IMR-90 (cell line): ENCODE data around the gene CCDC171.

ENCODE experiments used
- BHLHE40 ChIP-seq: fragments of 150-350 bp; IDR thresholded peaks from 2 replicates; pipeline ENCODE4 v1.6.1; 2016; ENCODE audit warnings: mild to moderate bottlenecking, low read depth, low read length
- CEBPB ChIP-seq: IDR thresholded peaks from 2 replicates; pipeline ENCODE4 v1.6.1; 2012; ENCODE audit warnings: low read depth, low read length, improper control_type of control experiment
- CHD1 ChIP-seq: IDR thresholded peaks from 2 replicates; pipeline ENCODE4 v1.6.1; 2012; ENCODE audit warnings: low read depth, low read length, improper control_type of control experiment
- CTCF ChIP-seq: conservative IDR thresholded peaks from 2 replicates; pipeline ENCODE4 v1.5.1; 2012; ENCODE audit warnings: mild to moderate bottlenecking, low read depth, low read length, improper control_type of control experiment
- FOS ChIP-seq: fragments of 150-350 bp; IDR thresholded peaks from 2 replicates; pipeline ENCODE4 v1.6.1; 2016; ENCODE audit warnings: low read depth, low read length
- MAFK ChIP-seq: IDR thresholded peaks from 2 replicates; pipeline ENCODE4 v1.6.1; 2012; ENCODE audit warnings: low read depth, low read length, improper control_type of control experiment
- MXI1 ChIP-seq: IDR thresholded peaks from 2 replicates; pipeline ENCODE4 v1.6.1; 2012; ENCODE audit warnings: low read depth, mild to moderate bottlenecking, low read length, moderate library complexity, borderline replicate concordance
- POLR2A ChIP-seq: IDR thresholded peaks from 2 replicates; pipeline ENCODE4 v1.6.1; 2012; ENCODE audit warnings: mild to moderate bottlenecking, low read depth, low read length
- RAD21 ChIP-seq: IDR thresholded peaks from 2 replicates; pipeline ENCODE4 v1.6.1; 2012; ENCODE audit warnings: low read length, improper control_type of control experiment
- RCOR1 ChIP-seq: IDR thresholded peaks from 2 replicates; pipeline ENCODE4 v1.6.1; 2012; ENCODE audit warnings: mild to moderate bottlenecking, low read length, improper control_type of control experiment; ENCODE audit not compliant: insufficient replicate concordance
- RFX5 ChIP-seq: IDR thresholded peaks from 2 replicates; pipeline ENCODE4 v1.8.0; 2012; ENCODE audit warnings: low read depth, mild to moderate bottlenecking, low read length, moderate library complexity
- SMC3 ChIP-seq: fragments of 150-350 bp; IDR thresholded peaks from 2 replicates; pipeline ENCODE4 v1.6.1; 2016; ENCODE audit warnings: low read depth, mild to moderate bottlenecking, antibody characterized with exemption, low read length, moderate library complexity

GRCh38 chr9:15843316-15843715 is 290.5 kb downstream of the CCDC171 start:
- TF ChIP-seq CTCF = no peak
- no peak for TF ChIP-seq RCOR1
- TF ChIP-seq POLR2A = no peak
- TF ChIP-seq MAFK = no peak
- no peak for TF ChIP-seq RFX5
- TF ChIP-seq BHLHE40 = no peak
- no peak for TF ChIP-seq RAD21
- TF ChIP-seq SMC3 = no peak
- no peak for TF ChIP-seq FOS
- TF ChIP-seq CHD1 = no peak
- TF ChIP-seq MXI1 = no peak
- TF ChIP-seq CEBPB = no peak
